GM12878 (cell line): Measurements from ENCODE around the gene CNNM1.

Experiments
- CTCF ChIP-seq, 3 experiments: IDR thresholded peaks in 2 of 3; conservative IDR thresholded peaks in 1 of 3; 2 replicates each; pipeline ENCODE4 v1.5.1; 2011; ENCODE audit warnings: low read depth in 3 of 3, low read length in 3 of 3, mild to moderate bottlenecking in 3 of 3, control low read depth in 2 of 3, moderate library complexity in 2 of 3, inconsistent platforms in 1 of 3, mixed read lengths in 1 of 3; ENCODE audit not compliant: control insufficient read depth in 2 of 3, insufficient read depth in 1 of 3; ENCODE audit errors: extremely low read depth in 1 of 3
- EED ChIP-seq: sonication (generic); IDR thresholded peaks from 2 replicates; pipeline ENCODE4 v1.6.1; 2016; ENCODE audit warnings: antibody characterized with exemption, low read depth
- EP300 ChIP-seq, 2 experiments: fragments of 150-350 bp in 1 of 2; IDR thresholded peaks; 2 replicates each; pipeline ENCODE4 v1.6.1; 2011 to 2012; ENCODE audit warnings: low read depth in 2 of 2, low read length in 2 of 2, borderline replicate concordance in 1 of 2, improper control_type of control experiment in 1 of 2, inconsistent platforms in 1 of 2; ENCODE audit not compliant: control insufficient read depth in 1 of 2
- EZH2 ChIP-seq: IDR thresholded peaks from 2 replicates; pipeline ENCODE4 v1.6.1; 2012; ENCODE audit warnings: low read depth, mild to moderate bottlenecking, control low read depth, inconsistent platforms, low read length, borderline replicate concordance; ENCODE audit not compliant: control insufficient read depth
- FOS ChIP-seq: IDR thresholded peaks from 3 replicates; pipeline ENCODE4 v1.6.1; 2011; ENCODE audit warnings: borderline replicate concordance; ENCODE audit not compliant: insufficient read length; ENCODE audit errors: extremely low read depth
- FOXK2 ChIP-seq: fragments of 450-650 bp; IDR thresholded peaks from 2 replicates; pipeline ENCODE4 v1.6.1; 2017; ENCODE audit warnings: mild to moderate bottlenecking, moderate library complexity
- JUND ChIP-seq: IDR thresholded peaks from 2 replicates; pipeline ENCODE4 v1.6.1; 2012; ENCODE audit warnings: low read depth, mild to moderate bottlenecking, low read length, improper control_type of control experiment, moderate library complexity
- NFXL1 ChIP-seq: fragments of 450-650 bp; IDR thresholded peaks from 2 replicates; pipeline ENCODE4 v1.6.1; 2017; ENCODE audit warnings: antibody characterized with exemption, mild to moderate bottlenecking, borderline replicate concordance
- POLR2AphosphoS5 ChIP-seq: IDR thresholded peaks from 2 replicates; pipeline ENCODE4 v1.6.1; 2011; ENCODE audit warnings: mild to moderate bottlenecking, low read length, inconsistent platforms
- REST ChIP-seq: IDR thresholded peaks from 2 replicates; pipeline ENCODE4 v1.6.1; 2012; ENCODE audit warnings: mild to moderate bottlenecking, low read depth, low read length
- TARDBP ChIP-seq: IDR thresholded peaks from 2 replicates; pipeline ENCODE4 v1.6.1; 2016; ENCODE audit warnings: borderline replicate concordance
- ZNF274 ChIP-seq: IDR thresholded peaks from one replicate; pipeline ENCODE4 v1.8.0; 2011; ENCODE audit not compliant: insufficient read length, insufficient read depth
- ZNF592 ChIP-seq: fragments of 450-650 bp; IDR thresholded peaks from 2 replicates; pipeline ENCODE4 v1.6.1; 2017; ENCODE audit warnings: mild to moderate bottlenecking, moderate library complexity

GRCh38 chr10:99366666-99367065, 37.5 kb downstream of the CNNM1 start:
- no peak for TF ChIP-seq ZNF274
- no peak for TF ChIP-seq NFXL1
- TF ChIP-seq CTCF (IDR thresholded peaks at IDR 0.05 in 2 of 3, conservative IDR thresholded peaks at IDR 0.05 in 1 of 3; ENCODE audit: control insufficient read depth in 2 of 3, extremely low read depth in 1 of 3, insufficient read depth in 1 of 3, low read depth in 3 of 3, low read length in 3 of 3) = no peak
- no peak for TF ChIP-seq POLR2AphosphoS5
- TF ChIP-seq FOS = no peak
- no peak for TF ChIP-seq FOXK2
- TF ChIP-seq EED = no peak
- TF ChIP-seq EZH2 = no peak
- no peak for TF ChIP-seq REST
- TF ChIP-seq ZNF592 = no peak
- no peak for TF ChIP-seq TARDBP
- no peak for TF ChIP-seq JUND
- no peak for TF ChIP-seq EP300 (IDR thresholded peaks at IDR 0.05; ENCODE audit: borderline replicate concordance in 1 of 2, control insufficient read depth in 1 of 2, low read depth in 2 of 2, low read length in 2 of 2)
